C4-2B (cell line): Measurements from ENCODE around the gene CITED1.

Source experiments
- H3K27ac ChIP-seq: fragments of 450-650 bp; 2 replicates; pipeline ENCODE4 v1.5.1; 2017
- CTCF ChIP-seq: fragments of 450-650 bp; conservative IDR thresholded peaks from 2 replicates; pipeline ENCODE4 v1.5.1; 2017; ENCODE audit warnings: mild to moderate bottlenecking
- ZFX ChIP-seq: fragments of 450-650 bp; IDR thresholded peaks from 2 replicates; pipeline ENCODE4 v1.6.1; 2017

Gene CITED1

GRCh38 chrX:72269671-72270251 is 36.0 kb downstream of the CITED1 start:
- no peak overlapping the region for H3K27ac ChIP-seq
- TF ChIP-seq CTCF (no peak), ZFX (no peak)

- TF ChIP-seq CTCF (no peak), ZFX (no peak)
- no peak overlapping the region for H3K27ac ChIP-seq
Measured at GRCh38 chrX:72268597-72269365, 36.9 kb downstream of the CITED1 start.

DNA sequence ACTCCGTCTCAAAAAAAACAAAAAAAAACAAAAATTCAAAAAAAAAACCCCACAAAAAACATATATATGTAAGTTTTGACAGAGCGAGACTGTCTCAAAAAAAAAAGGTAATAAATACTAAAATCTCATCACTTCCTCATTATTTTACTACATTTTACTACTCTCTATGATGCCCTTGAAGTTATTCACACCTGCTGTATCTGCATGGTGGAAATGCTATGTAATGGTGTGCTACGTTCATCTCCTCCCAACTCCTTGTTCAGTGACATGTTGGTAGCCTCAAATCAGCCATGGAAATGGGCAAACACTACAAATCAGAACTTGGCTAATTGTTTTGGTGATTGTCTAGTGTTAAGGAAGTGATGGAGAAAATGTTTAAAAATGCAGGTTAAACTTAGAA is 40.5 kb downstream of the CITED1 start:
- TF ChIP-seq CTCF, result no peak
- no peak for TF ChIP-seq ZFX

GRCh38 chrX:72262077-72262476 is 43.6 kb downstream of the CITED1 start:
- TF ChIP-seq ZFX (no peak), CTCF (no peak)
- no peak overlapping the region for H3K27ac ChIP-seq

More for the DNA sequence above, 40.5 kb downstream of the CITED1 start:
- no peak overlapping the region for H3K27ac ChIP-seq

DNA sequence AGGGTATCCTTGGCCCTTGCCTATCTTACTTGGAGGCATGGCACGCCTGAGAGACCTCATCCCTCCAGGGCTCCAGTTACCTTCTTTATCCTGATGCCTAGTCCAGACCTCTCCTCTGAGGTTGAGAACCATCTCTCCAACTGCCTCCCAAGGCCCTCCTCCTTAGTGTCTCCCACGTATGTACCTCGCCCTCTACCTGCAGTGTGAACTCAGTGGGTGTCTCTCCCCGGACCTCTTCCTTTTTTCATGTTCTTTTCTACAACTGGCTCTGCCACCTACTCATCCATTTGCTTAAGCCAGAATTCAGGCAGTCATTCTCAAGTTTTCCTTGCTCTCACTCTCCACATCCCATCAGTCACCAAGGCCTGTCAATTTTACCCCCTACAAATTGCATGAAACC is 45.3 kb downstream of the CITED1 start:
- H3K27ac ChIP-seq, result no peak overlapping the region
- TF ChIP-seq ZFX (no peak), CTCF (no peak)

GRCh38 chrX:72258174-72258573 is 47.5 kb downstream of the CITED1 start:
- no peak for TF ChIP-seq CTCF
- TF ChIP-seq ZFX, result no peak
- no peak overlapping the region for H3K27ac ChIP-seq

GRCh38 chrX:72255864-72256263 is 49.9 kb downstream of the CITED1 start:
- TF ChIP-seq CTCF, result no peak
- TF ChIP-seq ZFX, result no peak
- H3K27ac ChIP-seq, result no peak overlapping the region
